NCI-H524 treated with DMSO at 0.1 percent for 48 hours (cell line): Measurements from ENCODE around the gene ULBP3.
A peak's percentile ranks its signal among the peaks of the same experiment; 100 is the strongest.

ENCODE experiments used
- DNase-seq: peaks from one replicate; lab custom pipeline; 2025; lab: John Stamatoyannopoulos, UW

Gene ULBP3

DNA sequence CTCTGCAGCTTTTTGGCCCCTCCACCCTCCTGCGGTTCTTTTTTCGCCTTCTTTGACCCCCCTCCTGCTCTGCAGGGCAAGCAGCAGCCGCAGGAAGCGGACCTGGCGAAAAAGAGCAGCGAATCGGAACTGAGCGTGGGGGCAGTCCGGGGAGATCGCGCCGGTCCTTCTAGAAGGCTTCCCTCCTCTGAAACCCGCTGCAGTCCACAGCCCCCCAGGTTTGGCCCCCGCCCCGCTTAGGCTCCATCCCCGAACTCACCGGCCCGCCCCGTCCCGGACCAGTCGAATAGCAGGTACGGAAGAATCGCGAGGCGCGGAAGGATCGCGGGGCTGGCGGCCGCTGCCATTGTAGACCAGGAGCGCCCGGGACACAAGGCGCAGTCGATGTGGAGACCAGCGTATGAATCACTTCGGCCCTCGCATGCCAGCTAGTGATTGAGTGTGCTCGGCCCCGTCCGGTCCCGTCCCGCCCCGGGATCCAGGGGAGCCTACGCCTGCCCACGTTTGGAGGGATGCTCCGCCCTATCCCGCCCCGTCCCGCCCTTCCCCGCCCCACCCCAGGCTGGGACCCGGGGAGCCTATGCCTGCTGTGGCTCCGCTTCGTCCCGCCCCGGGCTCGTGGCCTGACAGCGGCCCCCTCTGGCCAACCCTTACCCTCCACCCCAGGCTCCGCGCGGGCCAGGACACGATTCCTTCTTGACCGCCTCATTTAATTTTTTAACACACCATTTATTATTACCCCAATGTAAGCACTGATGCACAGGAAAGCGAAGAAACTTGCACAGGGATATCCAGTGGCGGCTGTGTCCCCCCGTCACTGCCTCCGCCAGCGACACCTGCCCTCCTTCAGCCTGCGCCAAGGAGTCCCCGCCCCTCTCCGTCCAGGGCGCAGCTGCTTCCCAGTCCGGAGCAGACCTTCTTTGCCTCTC is at the start of gene ULBP3:
Gene ULBP3 (minus strand): TSS at position 402 of the 929 bp plus-strand sequence. CDS start 55 bp downstream, at position 347.
- DNase-seq, result peak; percentile 72

- no peak for DNase-seq
Observed at GRCh38 chr6:150118627-150119026, 49.7 kb upstream of the ULBP3 start.

- DNase-seq, result no peak
Observed at GRCh38 chr6:150118203-150118602, 49.3 kb upstream of the ULBP3 start.

GRCh38 chr6:150116200-150116800 is 47.4 kb upstream of the ULBP3 start:
- no peak for DNase-seq

DNA sequence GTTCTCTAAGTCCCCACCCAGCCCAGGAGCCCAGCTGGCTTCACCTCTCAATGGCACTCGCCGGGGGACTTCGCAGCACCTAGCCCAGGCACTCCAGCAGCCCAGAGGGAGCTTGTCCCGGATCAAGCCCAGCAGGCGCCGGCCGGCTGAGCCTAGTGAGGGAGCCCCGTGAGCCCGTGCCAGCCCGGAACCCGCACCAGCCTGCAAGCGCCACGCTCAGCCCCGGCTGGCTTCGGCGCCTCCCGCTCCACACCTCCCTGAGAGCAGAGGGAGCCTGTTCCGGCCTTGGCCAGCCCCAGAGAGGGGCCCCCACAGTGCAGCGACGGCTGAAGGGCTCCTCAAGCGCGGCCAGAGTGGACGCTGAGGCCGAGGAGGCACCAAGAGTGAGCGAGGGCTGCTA is 46.8 kb upstream of the ULBP3 start:
- no peak for DNase-seq

DNA sequence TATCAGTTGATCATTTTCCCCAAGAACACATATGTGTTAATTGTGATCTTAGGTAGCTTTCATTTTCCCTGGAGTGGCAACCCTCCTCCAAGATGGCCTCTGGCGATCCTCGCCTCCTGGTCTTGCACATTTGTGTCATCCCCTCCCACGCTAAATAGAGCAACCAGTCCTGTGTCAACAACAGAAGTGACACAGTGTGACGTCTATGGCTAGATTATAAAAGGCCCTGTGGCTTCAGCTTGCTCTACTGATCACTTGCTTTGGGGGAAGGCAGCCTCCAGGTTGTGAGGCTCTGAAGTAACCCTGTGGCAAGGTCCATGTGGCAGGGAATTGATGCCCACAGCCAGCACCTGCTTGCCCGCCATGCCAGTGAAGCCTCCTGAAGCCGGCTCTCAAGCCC is 43.3 kb upstream of the ULBP3 start:
- DNase-seq, result no peak

DNA sequence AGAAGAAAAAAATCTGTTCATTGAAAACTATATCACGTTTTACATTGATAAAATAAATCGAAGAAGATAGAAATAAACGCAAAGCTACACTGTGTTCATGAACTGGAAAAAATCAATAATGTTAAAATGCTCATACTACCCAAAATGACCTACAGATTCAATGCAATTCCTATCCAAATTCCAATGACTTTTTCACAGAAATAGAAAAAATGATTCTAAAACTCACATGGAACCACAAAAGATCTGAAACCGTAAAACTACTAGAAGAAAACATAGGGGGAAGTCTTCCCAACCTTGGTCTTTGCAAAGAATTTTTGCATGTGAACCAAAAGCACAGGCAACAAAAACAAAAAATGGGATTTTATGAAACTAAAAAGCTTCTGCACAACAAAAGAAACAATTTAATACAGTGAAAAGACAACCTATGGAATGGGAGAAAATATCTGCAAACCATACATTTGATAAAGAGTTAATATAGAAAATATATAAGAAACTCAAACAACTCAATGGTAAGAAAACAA is 33.9 kb upstream of the ULBP3 start:
- DNase-seq, result no peak

DNA sequence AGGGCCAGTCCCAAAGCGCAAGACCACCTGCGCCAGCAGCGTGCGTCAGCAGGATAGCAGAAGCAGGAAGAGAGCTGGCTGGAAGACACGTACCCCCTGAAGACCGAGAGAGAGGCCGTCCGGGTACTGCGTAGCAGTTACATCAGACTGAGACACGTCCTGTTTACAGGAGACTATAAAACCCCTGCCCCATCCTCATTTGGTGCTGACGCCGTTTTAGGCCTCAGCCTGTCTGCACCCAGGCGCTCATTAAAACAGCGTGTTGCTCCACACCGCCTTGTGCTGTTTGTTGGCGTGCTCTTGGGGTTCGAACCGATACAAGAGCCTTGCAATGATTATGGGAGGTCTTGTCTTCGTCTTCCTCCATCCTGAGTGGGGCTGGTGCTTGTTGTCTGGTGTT is 31.8 kb upstream of the ULBP3 start:
- DNase-seq, result no peak

- DNase-seq, result no peak
Observed at GRCh38 chr6:150099953-150100352, 31.0 kb upstream of the ULBP3 start.

- DNase-seq, result no peak
Observed at GRCh38 chr6:150099546-150099945, 30.6 kb upstream of the ULBP3 start.

DNA sequence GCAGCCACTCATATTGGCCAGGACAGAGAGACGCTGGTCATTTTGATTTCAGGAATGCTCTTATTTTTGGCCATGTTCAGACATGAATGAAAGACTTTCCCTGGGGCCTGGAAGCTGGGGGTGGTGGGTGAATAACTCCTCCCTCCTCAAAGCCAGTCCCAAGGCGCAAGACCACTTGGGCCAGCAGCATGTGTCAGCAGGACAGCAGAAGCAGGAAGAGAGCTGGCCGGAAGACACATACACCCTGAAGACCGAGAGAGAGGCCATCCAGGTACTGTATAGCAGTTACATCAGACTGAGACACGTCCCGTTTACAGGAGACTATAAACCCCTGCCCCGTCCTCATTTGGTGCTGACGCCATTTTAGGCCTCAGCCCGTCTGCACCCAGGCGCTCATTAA is 29.2 kb upstream of the ULBP3 start:
- DNase-seq, result no peak

DNA sequence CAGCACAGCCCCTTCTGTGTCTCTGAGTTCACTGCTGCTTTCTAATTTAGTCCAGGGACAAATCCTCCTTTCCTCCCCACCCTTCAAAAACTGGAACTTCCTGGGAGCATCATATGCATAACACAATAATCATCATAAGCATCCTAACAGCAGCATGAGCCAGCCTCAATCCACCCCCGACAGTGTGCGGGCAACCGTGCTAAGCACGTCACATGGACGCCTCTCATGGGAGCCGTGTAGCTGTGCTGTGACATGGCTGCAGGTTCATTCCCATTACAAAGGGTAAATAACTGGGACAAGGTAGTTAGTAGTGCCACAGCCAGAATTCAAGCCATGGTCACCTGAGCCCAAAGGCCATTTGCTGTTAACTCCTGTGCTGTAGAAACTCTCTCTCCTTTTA is 24.5 kb upstream of the ULBP3 start:
- no peak for DNase-seq

DNA sequence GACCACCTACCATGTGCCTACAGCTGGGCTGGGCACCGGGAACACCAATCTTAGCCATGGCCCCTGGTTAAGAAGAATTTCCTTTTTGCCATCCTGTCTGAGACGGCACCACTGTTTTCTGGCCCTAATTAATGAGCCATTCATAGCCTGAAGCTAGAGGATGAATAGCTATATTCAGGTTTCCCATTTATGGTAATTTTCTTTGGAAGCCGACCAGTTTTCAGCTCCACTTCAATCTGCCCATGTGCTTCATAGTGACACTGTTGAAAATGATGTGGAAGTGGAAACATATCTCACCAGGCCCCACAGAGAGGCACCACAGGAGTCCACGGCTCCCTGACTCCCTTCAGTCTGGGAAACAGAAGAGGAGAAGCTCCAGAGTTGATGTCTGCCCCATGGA is 22.6 kb upstream of the ULBP3 start:
- no peak for DNase-seq

DNA sequence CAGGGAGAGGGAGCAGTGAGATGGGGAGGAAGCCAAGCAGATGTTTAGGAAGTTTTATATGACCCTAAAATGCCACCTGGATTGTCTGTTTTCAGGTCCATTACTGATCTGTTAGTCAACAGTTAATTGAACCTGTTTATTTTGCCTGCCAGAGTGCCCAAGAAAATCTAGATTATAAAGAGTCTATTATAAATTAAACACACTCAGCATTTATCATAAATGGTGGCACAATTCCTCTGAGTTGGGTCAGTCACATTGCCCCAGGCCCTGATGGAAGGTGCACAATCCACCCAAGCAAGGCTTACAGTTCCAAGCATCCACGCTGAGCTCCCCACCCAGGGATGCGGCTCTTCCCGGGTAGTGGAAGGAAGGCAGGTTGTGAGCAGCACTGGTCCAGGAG is 21.4 kb upstream of the ULBP3 start:
- DNase-seq, result no peak

DNA sequence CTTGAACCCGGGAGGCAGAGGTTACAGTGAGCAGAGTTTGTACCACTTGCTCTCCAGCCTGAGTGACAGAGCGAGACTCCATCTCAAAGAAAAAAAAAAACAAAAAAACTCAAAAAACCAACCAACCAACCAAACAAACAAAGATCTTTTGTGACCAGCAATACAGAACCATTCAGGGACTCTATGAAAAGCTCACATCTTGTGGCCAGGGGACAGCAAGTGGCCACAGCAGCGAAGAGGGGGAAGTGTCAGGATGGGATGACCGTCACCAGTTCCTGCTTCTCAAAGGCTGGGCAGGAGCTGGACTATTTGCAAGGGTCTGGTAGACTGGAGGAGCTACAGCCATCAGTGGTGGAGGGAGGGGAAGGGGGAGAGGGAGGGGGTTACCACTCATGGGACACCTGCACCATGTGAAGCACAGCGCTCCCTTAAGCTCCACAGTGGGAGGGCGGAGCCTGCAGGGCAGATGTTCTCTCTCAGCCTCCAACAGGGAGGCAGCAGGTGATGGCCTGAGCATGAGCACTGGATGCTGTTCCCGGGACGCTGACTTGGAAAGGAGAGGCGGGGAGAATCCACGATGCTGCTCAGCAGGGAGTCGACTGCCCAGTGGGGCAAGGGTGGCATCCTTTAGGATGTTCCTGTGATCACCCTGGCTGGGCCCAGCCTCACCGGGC is 19.7 kb upstream of the ULBP3 start:
- no peak for DNase-seq

GRCh38 chr6:150087336-150087735 is 18.4 kb upstream of the ULBP3 start:
- DNase-seq, result no peak

GRCh38 chr6:150086026-150086425 is 17.1 kb upstream of the ULBP3 start:
- DNase-seq, result no peak

DNA sequence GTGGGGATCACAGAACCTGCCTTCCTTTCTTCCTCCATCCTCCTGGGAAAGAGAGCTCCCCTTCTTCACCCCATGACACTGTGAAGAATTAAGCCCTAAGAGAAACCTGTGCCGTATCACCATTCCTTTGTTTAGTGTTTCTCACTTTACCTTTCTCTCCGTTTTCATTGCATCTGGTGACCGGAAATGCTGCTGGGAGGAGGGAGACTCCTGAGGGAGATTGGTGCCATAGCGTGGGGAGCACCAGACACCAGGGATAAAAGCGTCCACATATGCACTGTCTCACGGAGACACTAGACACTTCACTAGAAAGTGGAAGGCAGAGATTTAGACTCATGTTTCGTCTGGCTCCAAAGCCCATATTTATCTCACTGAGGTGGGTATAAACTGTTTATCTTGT is 15.5 kb upstream of the ULBP3 start:
- DNase-seq, result no peak

- no peak for DNase-seq
Observed at GRCh38 chr6:150083839-150084238, 14.9 kb upstream of the ULBP3 start.

GRCh38 chr6:150081702-150082101 is 12.8 kb upstream of the ULBP3 start:
- no peak for DNase-seq

GRCh38 chr6:150079604-150080003 is 10.7 kb upstream of the ULBP3 start:
- DNase-seq, result no peak

DNA sequence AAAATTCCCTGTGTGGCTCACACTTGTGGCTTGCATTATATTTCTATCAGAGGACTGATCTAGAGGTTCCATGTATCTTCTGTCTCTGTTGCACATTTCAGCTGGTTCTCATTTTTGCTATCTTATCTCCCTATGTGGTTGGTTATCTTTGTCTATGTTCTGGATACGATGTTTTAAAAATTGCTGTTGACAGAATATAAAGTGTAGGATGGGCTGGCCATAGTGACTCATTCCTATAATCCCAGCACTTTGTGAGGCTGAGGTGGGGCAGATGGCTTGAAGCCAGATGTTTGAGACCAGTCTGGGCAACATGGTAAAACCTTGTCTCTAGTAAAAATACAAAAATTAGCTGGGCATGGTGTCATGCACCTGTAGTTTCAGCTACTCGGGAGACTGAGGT is 9.9 kb upstream of the ULBP3 start:
- DNase-seq, result no peak
